PFSK-1 (cell line): ENCODE data around the gene ZGPAT.

Source experiments
- FOXP2 ChIP-seq: optimal IDR thresholded peaks from 2 replicates; pipeline ENCODE3; 2011; ENCODE audit warnings: borderline replicate concordance, control low read depth, inconsistent platforms; ENCODE audit not compliant: insufficient read depth; ENCODE audit errors: extremely low read length, extremely low read depth
- POLR2AphosphoS5 ChIP-seq: IDR thresholded peaks from 2 replicates; pipeline ENCODE4 v1.6.1; 2012; ENCODE audit warnings: low read depth, mild to moderate bottlenecking, control low read depth, low read length, moderate library complexity
- REST ChIP-seq, 2 experiments: IDR thresholded peaks; 2 replicates each; pipeline versions ENCODE4 v1.6.1 to v1.8.0; 2011 to 2012; ENCODE audit warnings: low read depth in 2 of 2, low read length in 2 of 2, control low read depth in 1 of 2, inconsistent platforms in 1 of 2, mild to moderate bottlenecking in 1 of 2, moderate library complexity in 1 of 2; ENCODE audit not compliant: insufficient read depth in 1 of 2
- SIN3A ChIP-seq: IDR thresholded peaks from 2 replicates; pipeline ENCODE4 v1.6.1; 2012; ENCODE audit warnings: mild to moderate bottlenecking, low read length, moderate library complexity, borderline replicate concordance; ENCODE audit not compliant: insufficient read depth
- TAF1 ChIP-seq: IDR thresholded peaks from 2 replicates; pipeline ENCODE4 v1.6.1; 2012; ENCODE audit warnings: low read length, control low read depth, borderline replicate concordance; ENCODE audit not compliant: insufficient read depth

Gene ZGPAT

DNA sequence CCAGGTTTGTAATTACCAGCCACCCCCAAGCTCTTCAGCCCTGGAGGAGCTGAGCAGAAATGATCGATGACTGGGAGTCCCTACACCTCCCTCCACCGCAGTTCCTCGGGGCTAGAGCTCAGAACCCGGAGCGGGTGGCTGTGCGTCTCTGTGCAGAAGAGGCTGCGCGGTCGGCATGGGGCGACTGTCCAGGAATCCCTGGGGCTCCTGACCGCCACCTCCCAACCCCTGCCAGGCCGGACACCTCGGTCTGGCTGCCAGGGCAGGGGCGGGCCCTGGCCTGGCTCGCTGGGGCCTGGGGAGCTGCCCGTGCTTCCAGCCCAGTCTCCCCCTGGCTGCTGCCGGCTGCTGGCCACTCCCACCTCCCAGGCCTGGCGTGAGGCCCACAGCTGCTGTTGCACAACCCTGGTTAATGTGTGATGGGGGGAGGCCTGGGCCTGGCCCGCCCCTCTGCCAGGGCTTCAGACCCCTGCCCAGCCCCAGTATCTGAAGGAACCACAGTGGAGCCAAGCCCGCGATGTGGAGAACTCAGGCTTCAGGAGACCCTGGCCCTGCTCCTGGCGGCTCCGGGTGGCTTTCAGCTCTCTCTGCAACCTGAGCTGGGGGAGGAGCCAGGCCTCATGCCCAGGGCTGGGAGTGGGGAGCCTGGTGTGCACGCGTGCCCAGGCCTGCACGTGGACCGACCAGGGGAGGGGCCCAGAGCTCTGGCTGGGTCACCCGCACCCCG, 33.0 kb downstream of the ZGPAT start:
- TF ChIP-seq TAF1 (peak; percentile 61; the same call in 1 of the 2 replicates), FOXP2 (peak; percentile 42), SIN3A (no peak), REST (IDR thresholded peaks at IDR 0.05; ENCODE audit: insufficient read depth in 1 of 2, low read depth in 2 of 2, low read length in 2 of 2) (peak in 1 of 2 experiments; percentile 13; a peak in 1 of 4 replicates), POLR2AphosphoS5 (peak; percentile 83)

GRCh38 chr20:63741354-63741675, 33.5 kb downstream of the ZGPAT start:
- no peak for TF ChIP-seq FOXP2
- TF ChIP-seq POLR2AphosphoS5: peak; percentile 56; the same call in 1 of the 2 replicates

- TF ChIP-seq SIN3A (no peak), REST (IDR thresholded peaks at IDR 0.05; ENCODE audit: insufficient read depth in 1 of 2, low read depth in 2 of 2, low read length in 2 of 2) (no peak), POLR2AphosphoS5 (no peak), FOXP2 (no peak)
These were observed 34.0 kb downstream of the ZGPAT start for GRCh38 chr20:63741676-63742380.

- TF ChIP-seq SIN3A (no peak), POLR2AphosphoS5 (no peak), REST (IDR thresholded peaks at IDR 0.05; ENCODE audit: insufficient read depth in 1 of 2, low read depth in 2 of 2, low read length in 2 of 2) (no peak), TAF1 (no peak), FOXP2 (no peak)
These were observed 34.7 kb downstream of the ZGPAT start for GRCh38 chr20:63742381-63743024.

DNA sequence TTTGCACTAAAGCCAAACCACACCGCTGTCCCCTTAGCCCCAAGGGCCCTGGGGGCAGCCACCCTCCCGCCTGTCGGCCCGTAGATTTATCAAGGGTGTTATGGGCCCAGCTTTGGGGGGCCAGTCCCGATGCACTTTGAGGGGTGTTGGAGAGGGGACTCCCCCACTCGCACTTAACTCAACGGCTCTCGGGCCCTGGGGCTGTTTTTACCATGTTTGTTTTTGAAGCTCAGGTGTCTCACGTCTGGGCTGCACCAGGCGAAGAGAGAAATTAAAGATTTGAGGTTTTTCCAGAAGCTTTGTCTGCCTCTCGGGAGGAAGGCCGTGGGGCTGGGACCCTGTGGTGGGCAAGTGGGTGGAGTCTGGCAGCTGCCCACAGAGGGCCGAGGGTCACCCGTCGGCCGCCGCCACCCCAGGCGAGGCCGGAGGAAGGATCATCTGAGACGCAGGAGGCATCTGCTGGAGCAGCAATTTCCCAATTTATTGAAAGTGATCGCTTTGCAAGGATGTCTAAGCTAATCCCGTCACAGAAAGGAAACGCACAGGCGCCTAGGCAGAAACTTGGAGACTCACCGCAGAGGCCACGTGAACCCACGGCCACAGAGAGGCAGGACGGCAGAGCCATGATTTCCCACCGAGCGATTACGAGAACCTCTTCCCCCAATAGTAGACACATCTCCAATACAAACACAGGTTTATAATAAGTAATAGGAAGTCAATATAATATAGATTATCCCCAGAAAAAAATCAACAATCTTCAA, 35.6 kb downstream of the ZGPAT start:
- TF ChIP-seq SIN3A: no peak
- no peak for TF ChIP-seq REST (IDR thresholded peaks at IDR 0.05; ENCODE audit: insufficient read depth in 1 of 2, low read depth in 2 of 2, low read length in 2 of 2)
- no peak for TF ChIP-seq TAF1
- TF ChIP-seq POLR2AphosphoS5: no peak
- no peak for TF ChIP-seq FOXP2
